CD14-positive monocyte (primary cell): Measurements from ENCODE around the gene CELSR1. TPM values are rescaled to one million over a fixed set of nuclear protein-coding genes. Genes with fewer than 3 reads are reported as not detected.

Experiments
- DNase-seq, 3 donors: peaks; one replicate each; pipeline ENCODE4 v3.0.0-alpha.2; 2011 to 2022
- H2AFZ ChIP-seq: 2 replicates; pipeline ENCODE4 v1.6.0; 2012; ENCODE audit warnings: mild to moderate bottlenecking, low read depth, low read length, inconsistent platforms; ENCODE audit not compliant: insufficient read depth, poor library complexity, severe bottlenecking
- H3K27ac ChIP-seq, 2 donors: 1 replicate in 1 of 2; 2 replicates in 1 of 2; pipeline ENCODE4 v1.5.1; 2012 to 2013; ENCODE audit warnings: low read length in 2 of 2, control low read depth in 1 of 2, inconsistent platforms in 1 of 2, low read depth in 1 of 2, mild to moderate bottlenecking in 1 of 2
- H3K27me3 ChIP-seq, 2 donors: one replicate each; pipeline versions ENCODE4 v1.6.0 to v1.6.1; 2011 to 2013; ENCODE audit warnings: low read length in 2 of 2; ENCODE audit not compliant: control insufficient read depth in 2 of 2, insufficient read depth in 2 of 2
- H3K36me3 ChIP-seq, 2 donors: replicated peaks in 1 of 2; 1 replicate in 1 of 2; 2 replicates in 1 of 2; pipeline versions ENCODE4 v1.5.1 to v1.6.1; 2012 to 2013; ENCODE audit warnings: low read length in 2 of 2, control low read depth in 1 of 2, inconsistent platforms in 1 of 2, mild to moderate bottlenecking in 1 of 2; ENCODE audit not compliant: insufficient read depth in 2 of 2, control insufficient read depth in 1 of 2
- H3K4me1 ChIP-seq, 2 donors: 1 replicate in 1 of 2; 2 replicates in 1 of 2; pipeline versions ENCODE4 v1.5.1 to v1.6.1; 2012 to 2013; ENCODE audit warnings: low read length in 2 of 2, control low read depth in 1 of 2, inconsistent platforms in 1 of 2, mild to moderate bottlenecking in 1 of 2, moderate library complexity in 1 of 2; ENCODE audit not compliant: insufficient read depth in 2 of 2, control insufficient read depth in 1 of 2
- H3K4me2 ChIP-seq: replicated peaks from 2 replicates; pipeline ENCODE3; 2012; ENCODE audit warnings: low read length, moderate library complexity, mild to moderate bottlenecking; ENCODE audit not compliant: poor library complexity, severe bottlenecking; ENCODE audit errors: extremely low read depth
- H3K4me3 ChIP-seq, 3 experiments: fragments of 200-600 bp in 1 of 3; sonication (generic) in 1 of 3; replicated peaks in 1 of 3; 1 replicate in 2 of 3; 2 replicates in 1 of 3; pipeline ENCODE4 v1.5.1; 2011 to 2013; ENCODE audit warnings: low read length in 3 of 3, mild to moderate bottlenecking in 3 of 3, control low read depth in 2 of 3, low read depth in 2 of 3, inconsistent platforms in 1 of 3, moderate library complexity in 1 of 3
- H3K79me2 ChIP-seq: 2 replicates; pipeline ENCODE4 v1.6.0; 2012; ENCODE audit warnings: mild to moderate bottlenecking, control low read depth, inconsistent platforms, low read length, moderate library complexity; ENCODE audit not compliant: insufficient read depth
- H3K9ac ChIP-seq: 2 replicates; pipeline ENCODE4 v1.6.0; 2017; ENCODE audit warnings: low read length, mild to moderate bottlenecking; ENCODE audit not compliant: insufficient read depth, poor library complexity, severe bottlenecking
- H3K9me3 ChIP-seq, 2 donors: replicated peaks in 1 of 2; 1 replicate in 1 of 2; 2 replicates in 1 of 2; pipeline versions ENCODE4 v1.5.1 to v1.6.1; 2012 to 2013; ENCODE audit warnings: low read length in 2 of 2, control low read depth in 1 of 2; ENCODE audit not compliant: control insufficient read depth in 1 of 2, insufficient read depth in 1 of 2
- H4K20me1 ChIP-seq: 2 replicates; pipeline ENCODE4 v1.6.0; 2012; ENCODE audit warnings: mild to moderate bottlenecking, low read length, control low read depth, moderate library complexity; ENCODE audit not compliant: insufficient read depth
- H3K27ac Mint-ChIP-seq, 7 donors: one replicate each; pipeline ENCODE4 v1.8.0; 2020; ENCODE audit warnings: mild to moderate bottlenecking in 7 of 7, mixed read lengths in 7 of 7, moderate library complexity in 6 of 7, inconsistent platforms in 2 of 7
- H3K27me3 Mint-ChIP-seq, 3 donors: one replicate each; pipeline ENCODE4 v1.8.0; 2021 to 2022; ENCODE audit warnings: low read depth in 3 of 3, mild to moderate bottlenecking in 3 of 3, mixed read lengths in 3 of 3, moderate library complexity in 3 of 3, inconsistent platforms in 1 of 3
- H3K36me3 Mint-ChIP-seq, 2 donors: one replicate each; pipeline ENCODE4 v1.8.0; 2020; ENCODE audit warnings: mixed read lengths in 2 of 2, inconsistent platforms in 1 of 2, mild to moderate bottlenecking in 1 of 2
- H3K4me1 Mint-ChIP-seq: one replicate; pipeline ENCODE4 v1.8.0; 2020; ENCODE audit warnings: mild to moderate bottlenecking, mixed read lengths
- H3K4me3 Mint-ChIP-seq, 2 donors: one replicate each; pipeline ENCODE4 v1.8.0; 2020; ENCODE audit warnings: mild to moderate bottlenecking in 2 of 2, mixed read lengths in 2 of 2, moderate library complexity in 1 of 2
- H3K9me3 Mint-ChIP-seq, 7 donors: one replicate each; pipeline ENCODE4 v1.8.0; 2020 to 2022; ENCODE audit warnings: mixed read lengths in 7 of 7, mild to moderate bottlenecking in 6 of 7, moderate library complexity in 6 of 7, inconsistent platforms in 2 of 7
- CTCF ChIP-seq: fragments of 200-600 bp; IDR thresholded peaks from one replicate; pipeline ENCODE4 v1.8.0; 2022; ENCODE audit warnings: antibody characterized with exemption, mild to moderate bottlenecking
- WGBS: methylation state at CpG from one replicate; pipeline ENCODE4 v1.1.5; 2013; ENCODE audit warnings: missing lambda C conversion rate; ENCODE audit not compliant: insufficient coverage; 5-methylcytosine and 5-hydroxymethylcytosine counted together
- intact Hi-C, 2 donors: fragments of 100-400 bp; cut with micrococcal nuclease; formaldehyde crosslinking; loops; one replicate each; pipeline versions ENCODE4 v1.15.0 to v1.15.1; 2023
- polyA plus RNA-seq, 3 donors: library from polyadenylated mRNA; depleted of rRNA in 1 of 3; unstranded in 2 of 3; stranded (reverse) in 1 of 3; fragments of 300-500 nt in 2 of 3; fragments of >200 nt in 1 of 3; fragmentation: Illumina TruSeq in 2 of 3; gene quantifications; 1 replicate in 2 of 3; 2 replicates in 1 of 3; pipeline ENCODE4 v1.2.3, GENCODE V29; 2012 to 2021

CELSR1 gene
- polyA plus RNA-seq, 3 donors = 0.16 TPM; not detected in 2

- Histone ChIP-seq H2AFZ (no peak overlapping the region), H3K4me2 (no peak overlapping the region), H3K79me2 (no peaks in the 10 kb centered on the region), H3K27me3 (no peaks in the 10 kb centered on the region), H3K4me1 (no peaks in the 10 kb centered on the region), H3K36me3 (no peaks in the 10 kb centered on the region), H3K9ac (no peak overlapping the region), H3K4me3 (no peak overlapping the region), H4K20me1 (no peaks in the 10 kb centered on the region), H3K9me3 (no peaks in the 10 kb centered on the region), H3K27ac (no peak overlapping the region)
- Mint-ChIP-seq H3K36me3 (no peaks in the 10 kb centered on the region), H3K27ac (no peak overlapping the region), H3K27me3 (peaks cover 0 to 4% (median 0%) of the 10 kb centered on the region in 3 donors), H3K9me3 (no peaks in the 10 kb centered on the region), H3K4me1 (no peaks in the 10 kb centered on the region), H3K4me3 (no peak overlapping the region)
- no peak for DNase-seq
- no peak for TF ChIP-seq CTCF
- intact Hi-C loops = no loop called here
- no CpG with 5 or more reads among the region's 2 CpGs for WGBS
These were observed 134.9 kb downstream of the CELSR1 start for GRCh38 chr22:46402505-46402904.

- peaks cover 0 to 9% (median 0%) of the 10 kb centered on the region in 3 donors for H3K27me3 Mint-ChIP-seq
- Histone ChIP-seq H3K79me2 (no peaks in the 10 kb centered on the region), H3K9ac (no peak overlapping the region), H3K9me3 (no peaks in the 10 kb centered on the region), H2AFZ (no peak overlapping the region), H3K27me3 (no peaks in the 10 kb centered on the region), H3K4me2 (no peak overlapping the region), H3K36me3 (no peaks in the 10 kb centered on the region), H4K20me1 (no peaks in the 10 kb centered on the region), H3K4me1 (no peaks in the 10 kb centered on the region), H3K4me3 (no peak overlapping the region), H3K27ac (no peak overlapping the region)
- H3K27ac Mint-ChIP-seq = no peak overlapping the region
- intact Hi-C loops = no loop called here
- H3K4me1 Mint-ChIP-seq = no peaks in the 10 kb centered on the region
- no peaks in the 10 kb centered on the region for H3K9me3 Mint-ChIP-seq
- no peaks in the 10 kb centered on the region for H3K36me3 Mint-ChIP-seq
- TF ChIP-seq CTCF = no peak
- no peak overlapping the region for H3K4me3 Mint-ChIP-seq
- WGBS = 95% methylated on average over 9 of the region's 10 CpGs
- no peak for DNase-seq
These were observed 136.1 kb downstream of the CELSR1 start for GRCh38 chr22:46401370-46401769.
